Kidney epithelial cell (primary cell): Measurements from ENCODE around the gene STN1. TPM values are rescaled to one million over a fixed set of nuclear protein-coding genes. Genes with fewer than 3 reads are reported as not detected.

ENCODE experiments used
- DNase-seq: peaks from one replicate; pipeline ENCODE4 v3.0.0-alpha.2; 2010; ENCODE audit warnings: low read depth
- H3K27me3 ChIP-seq: 2 replicates; pipeline ENCODE4 v1.6.0; 2011; ENCODE audit warnings: low read length; ENCODE audit not compliant: control insufficient read depth, insufficient read depth
- H3K36me3 ChIP-seq: 2 replicates; pipeline ENCODE4 v1.5.1; 2011; ENCODE audit warnings: low read length; ENCODE audit not compliant: control insufficient read depth, insufficient read depth
- H3K4me3 ChIP-seq: 2 replicates; pipeline ENCODE4 v1.5.1; 2011; ENCODE audit warnings: low read depth, mild to moderate bottlenecking, control low read depth, low read length
- total RNA-seq: library from RNA; depleted of rRNA; stranded (reverse); fragments of >200 nt; gene quantifications from 2 replicates; pipeline ENCODE4 v1.2.3, GENCODE V29; 2015
- TF ChIP-seq, protein P1 (sequence below): IDR thresholded peaks from 2 replicates; pipeline ENCODE4 v1.5.1; 2011; ENCODE audit warnings: mild to moderate bottlenecking, moderate library complexity, low read length, control low read depth, inconsistent platforms; ENCODE audit not compliant: insufficient read depth, poor library complexity, severe bottlenecking

The STN1 gene
- total RNA-seq, 1 donor from 2014 or later = 25.1 TPM

DNA sequence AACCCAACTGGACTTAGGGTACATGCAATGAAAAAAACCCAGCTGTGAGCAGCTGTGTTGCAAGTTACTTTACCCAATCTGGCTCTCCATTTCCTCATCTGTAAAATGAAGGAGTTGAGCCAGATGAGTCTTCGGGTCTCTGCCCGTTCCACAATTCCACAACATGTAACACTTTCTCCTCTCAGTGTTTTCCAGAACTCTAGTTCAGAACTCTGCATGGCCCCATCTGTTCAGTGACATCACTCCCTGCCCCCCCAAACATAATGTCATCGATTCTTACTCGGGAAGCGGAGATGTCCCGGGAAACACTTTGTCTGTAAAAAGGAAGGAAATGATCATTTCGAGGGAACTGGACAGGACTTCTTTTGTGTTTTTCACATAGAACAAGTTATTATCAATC, 65.1 kb downstream of the STN1 start:
- DNase-seq = no peak
- peaks cover 4% of the 10 kb centered on the region for H3K27me3 ChIP-seq
- H3K4me3 ChIP-seq = no peak overlapping the region
- TF ChIP-seq, protein P1, sequence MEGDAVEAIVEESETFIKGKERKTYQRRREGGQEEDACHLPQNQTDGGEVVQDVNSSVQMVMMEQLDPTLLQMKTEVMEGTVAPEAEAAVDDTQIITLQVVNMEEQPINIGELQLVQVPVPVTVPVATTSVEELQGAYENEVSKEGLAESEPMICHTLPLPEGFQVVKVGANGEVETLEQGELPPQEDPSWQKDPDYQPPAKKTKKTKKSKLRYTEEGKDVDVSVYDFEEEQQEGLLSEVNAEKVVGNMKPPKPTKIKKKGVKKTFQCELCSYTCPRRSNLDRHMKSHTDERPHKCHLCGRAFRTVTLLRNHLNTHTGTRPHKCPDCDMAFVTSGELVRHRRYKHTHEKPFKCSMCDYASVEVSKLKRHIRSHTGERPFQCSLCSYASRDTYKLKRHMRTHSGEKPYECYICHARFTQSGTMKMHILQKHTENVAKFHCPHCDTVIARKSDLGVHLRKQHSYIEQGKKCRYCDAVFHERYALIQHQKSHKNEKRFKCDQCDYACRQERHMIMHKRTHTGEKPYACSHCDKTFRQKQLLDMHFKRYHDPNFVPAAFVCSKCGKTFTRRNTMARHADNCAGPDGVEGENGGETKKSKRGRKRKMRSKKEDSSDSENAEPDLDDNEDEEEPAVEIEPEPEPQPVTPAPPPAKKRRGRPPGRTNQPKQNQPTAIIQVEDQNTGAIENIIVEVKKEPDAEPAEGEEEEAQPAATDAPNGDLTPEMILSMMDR = no peak
- H3K36me3 ChIP-seq = peaks cover 2% of the 10 kb centered on the region

DNA sequence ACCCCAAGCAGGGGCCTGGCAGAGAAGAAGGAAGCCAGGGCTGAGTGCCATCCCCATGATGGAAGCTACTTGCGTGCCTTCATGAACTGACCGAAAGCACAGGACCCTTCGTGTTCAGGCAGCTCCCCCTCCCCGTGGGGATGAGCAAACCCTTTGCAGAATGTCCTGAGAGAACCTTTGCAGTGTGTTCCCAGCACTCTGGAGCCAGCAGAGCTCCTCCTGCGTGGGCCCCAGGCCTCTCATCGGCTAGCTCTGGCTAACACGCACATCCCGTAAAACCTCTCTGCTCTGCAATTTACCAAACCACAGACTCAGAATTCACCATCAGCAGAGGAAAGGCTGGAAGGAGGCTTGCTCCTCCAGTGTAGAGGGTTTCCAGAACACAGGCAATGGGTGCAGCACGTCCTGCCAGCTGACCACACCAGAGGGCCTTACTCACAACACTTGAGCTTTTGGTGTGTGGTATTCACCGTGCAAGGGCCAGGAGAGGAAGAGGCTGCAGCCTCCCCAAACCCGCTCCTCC, 65.7 kb downstream of the STN1 start:
- Histone ChIP-seq H3K36me3 (peaks cover 2% of the 10 kb centered on the region), H3K4me3 (no peak overlapping the region), H3K27me3 (peaks cover 4% of the 10 kb centered on the region)
- TF ChIP-seq, protein P1 = no peak
- no peak for DNase-seq

- peaks cover 4% of the 10 kb centered on the region for H3K27me3 ChIP-seq
- H3K4me3 ChIP-seq = no peak overlapping the region
- TF ChIP-seq, protein P1 = no peak
- DNase-seq = no peak
- H3K36me3 ChIP-seq = peaks cover 2% of the 10 kb centered on the region
Observed at GRCh38 chr10:103851261-103851660, 66.7 kb downstream of the STN1 start.

- peaks cover 2% of the 10 kb centered on the region for H3K36me3 ChIP-seq
- TF ChIP-seq, protein P1 = no peak
- no peak for DNase-seq
- peaks cover 2% of the 10 kb centered on the region for H3K27me3 ChIP-seq
- no peak overlapping the region for H3K4me3 ChIP-seq
Observed at GRCh38 chr10:103850572-103850895, 67.5 kb downstream of the STN1 start.

- DNase-seq = peak; percentile 67
- TF ChIP-seq, protein P1 = no peak
- H3K27me3 ChIP-seq = peaks cover 2% of the 10 kb centered on the region
- H3K36me3 ChIP-seq = peaks cover 2% of the 10 kb centered on the region
- H3K4me3 ChIP-seq = no peak overlapping the region
Observed at GRCh38 chr10:103849880-103850571, 68.0 kb downstream of the STN1 start.
